ENCODE data around the gene NSMF.

- TF ChIP-seq CTCF (conservative IDR thresholded peaks at IDR 0.05 in 1 of 2, IDR thresholded peaks at IDR 0.05 in 1 of 2; ENCODE audit: extremely low read depth in 1 of 2, insufficient read depth in 1 of 2, low read depth in 1 of 2, low read length in 2 of 2): no peak
- TF ChIP-seq EZH2 (IDR thresholded peaks at IDR 0.05; ENCODE audit: borderline replicate concordance, low read length): no peak
These were observed 56.4 kb downstream of the NSMF start for GRCh38 chr9:137402746-137403145.

All from mammary epithelial cell (primary cell).